Thymus (tissue), 11 donors: ENCODE measurements around the gene LSM7. TPM values are rescaled to one million over a fixed set of nuclear protein-coding genes. Genes with fewer than 3 reads are reported as not detected.
"Not testable (repeated sequence)": the region's sequence is repeated elsewhere in the genome, so short reads cannot be mapped to it uniquely, and the experiment has no call there.

Experiments used
- DNase-seq, 9 donors: peaks; one replicate each; pipeline ENCODE4 v3.0.0-alpha.2; 2013; ENCODE audit warnings: low spot score in 9 of 9, low read depth in 6 of 9, missing footprints in 1 of 9
- H3K27ac ChIP-seq, 2 donors: one replicate each; pipeline ENCODE4 v1.5.1; 2013; ENCODE audit warnings: control low read depth in 1 of 2, low read depth in 1 of 2, low read length in 1 of 2, mild to moderate bottlenecking in 1 of 2, moderate library complexity in 1 of 2
- H3K27me3 ChIP-seq, 2 donors: one replicate each; pipeline ENCODE4 v1.5.1; 2013; ENCODE audit warnings: low read length in 1 of 2; ENCODE audit not compliant: control insufficient read depth in 2 of 2, insufficient read depth in 1 of 2
- H3K36me3 ChIP-seq, 2 donors: one replicate each; pipeline ENCODE4 v1.5.1; 2013; ENCODE audit warnings: low read length in 1 of 2, mild to moderate bottlenecking in 1 of 2, moderate library complexity in 1 of 2; ENCODE audit not compliant: control insufficient read depth in 2 of 2, insufficient read depth in 2 of 2
- H3K4me1 ChIP-seq, 2 donors: one replicate each; pipeline ENCODE4 v1.5.1; 2013; ENCODE audit warnings: low read length in 2 of 2; ENCODE audit not compliant: control insufficient read depth in 2 of 2, insufficient read depth in 2 of 2
- H3K4me3 ChIP-seq, 2 donors: one replicate each; pipeline ENCODE4 v1.5.1; 2013; ENCODE audit warnings: low read length in 2 of 2, control low read depth in 1 of 2, mild to moderate bottlenecking in 1 of 2
- H3K9me3 ChIP-seq, 2 donors: one replicate each; pipeline ENCODE4 v1.5.1; 2013; ENCODE audit warnings: low read length in 1 of 2, mild to moderate bottlenecking in 1 of 2; ENCODE audit not compliant: control insufficient read depth in 2 of 2, insufficient read depth in 1 of 2
- WGBS: extraction: QIAGEN DNeasy Blood & Tissue Kit; methylation state at CpG from one replicate; pipeline ENCODE4 v1.1.7; 2013; 5-methylcytosine and 5-hydroxymethylcytosine counted together
- polyA plus RNA-seq: library from polyadenylated mRNA; stranded (reverse); fragments of 200-250 nt; gene quantifications from one replicate; pipeline ENCODE4 v1.2.3, GENCODE V29; 2013
- total RNA-seq: library from RNA; stranded (reverse); fragments of 120-200 nt; gene quantifications from one replicate; pipeline ENCODE4 v1.2.4, GENCODE V29; 2013
- donor health status: healthy.

LSM7 gene
- total and polyA plus RNA-seq, 2 donors: 175 to 243 TPM

DNA sequence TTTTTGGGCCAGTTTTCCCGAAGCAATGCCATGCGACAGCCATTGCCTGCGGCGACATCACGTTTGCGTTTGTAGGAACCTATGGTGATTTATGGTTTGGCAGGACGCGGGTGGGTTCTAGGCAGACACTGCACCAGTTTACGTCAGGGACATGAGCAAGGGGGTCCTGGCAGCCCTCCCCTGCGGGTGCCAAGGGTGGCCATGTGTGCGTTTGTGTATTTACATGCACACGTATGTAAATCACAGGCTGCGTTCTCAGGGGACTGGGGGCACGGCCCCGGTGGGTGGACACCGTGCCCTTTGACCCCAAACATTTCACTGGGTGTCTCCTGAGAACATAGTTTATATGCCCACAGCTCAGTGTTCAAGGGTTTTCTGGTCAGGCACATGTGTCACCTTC is 22.3 kb upstream of the LSM7 start:
- Histone ChIP-seq H3K27ac (no peak overlapping the region), H3K36me3 (peaks cover 31 to 64% of the 10 kb centered on the region in 2 donors), H3K4me3 (no peak overlapping the region), H3K9me3 (no peaks in the 10 kb centered on the region), H3K4me1 (no peaks in the 10 kb centered on the region), H3K27me3 (no peaks in the 10 kb centered on the region)
- WGBS: 98% methylated on average over 16 of the region's 16 CpGs
- no peak for DNase-seq

DNA sequence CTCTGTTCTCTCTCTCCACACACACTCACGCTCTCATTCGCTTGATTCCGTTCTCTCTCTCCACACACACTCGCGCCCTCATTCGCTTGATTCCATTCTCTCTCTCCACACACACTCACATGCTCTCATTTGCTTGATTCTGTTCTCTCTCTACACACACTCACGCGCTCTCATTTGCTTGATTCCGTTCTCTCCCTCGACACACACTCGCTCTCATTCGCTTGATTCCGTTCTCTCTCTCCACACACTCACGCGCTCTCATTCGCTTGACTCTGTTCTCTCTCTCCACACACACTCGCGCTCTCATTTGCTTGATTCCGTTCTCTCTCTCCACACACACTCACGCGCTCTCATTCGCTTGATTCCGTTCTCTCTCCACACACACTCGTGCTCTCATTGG is 21.4 kb upstream of the LSM7 start:
- not testable (repeated sequence) for DNase-seq, H3K27me3 ChIP-seq, H3K4me1 ChIP-seq, H3K27ac ChIP-seq, H3K9me3 ChIP-seq, H3K4me3 ChIP-seq
- WGBS: 96% methylated on average over 24 of the region's 24 CpGs
- peaks cover 32 to 67% of the 10 kb centered on the region in 2 donors for H3K36me3 ChIP-seq

DNA sequence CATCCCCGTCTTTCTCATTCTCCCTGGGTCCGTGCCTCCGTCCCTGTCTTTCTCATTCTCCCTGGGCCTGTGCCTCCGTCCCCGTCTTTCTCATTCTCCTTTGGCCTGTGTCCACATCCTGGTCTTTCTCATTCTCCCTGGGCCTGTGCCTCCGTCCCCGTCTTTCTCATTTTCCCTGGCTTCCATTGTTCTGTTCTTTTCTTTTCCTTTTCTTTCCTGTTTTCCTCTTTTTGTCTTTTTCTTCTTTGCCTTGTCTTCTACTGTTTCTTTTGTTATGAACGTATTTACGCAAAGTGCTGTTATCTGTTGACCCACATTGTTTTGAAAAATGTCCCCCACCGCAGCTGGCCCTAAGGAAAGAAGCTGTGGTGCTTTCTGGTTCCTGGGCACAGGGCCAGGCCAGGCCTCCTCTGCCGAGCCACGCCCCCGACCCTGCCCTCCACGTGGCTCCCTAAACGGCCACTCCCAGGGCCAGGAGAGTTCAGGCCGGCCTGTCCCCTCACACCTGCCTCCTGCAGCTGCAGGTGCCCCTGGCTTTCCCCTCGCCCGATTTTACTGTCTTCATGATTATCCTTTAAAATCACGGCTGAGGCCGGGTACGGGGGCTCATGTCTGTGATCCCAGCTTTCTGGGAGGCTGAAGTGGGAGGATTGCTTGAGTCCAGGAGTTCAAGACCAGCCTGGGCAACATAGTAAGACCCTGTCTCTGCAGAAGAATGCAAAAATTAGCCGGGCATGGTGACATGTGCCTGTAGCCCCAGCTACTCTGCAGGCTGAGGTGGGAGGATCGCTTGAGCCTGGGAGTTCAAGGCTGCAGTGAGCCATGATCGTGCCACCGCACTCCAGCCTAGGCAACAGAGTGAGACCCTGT is 17.6 kb upstream of the LSM7 start:
- no peak for DNase-seq

DNA sequence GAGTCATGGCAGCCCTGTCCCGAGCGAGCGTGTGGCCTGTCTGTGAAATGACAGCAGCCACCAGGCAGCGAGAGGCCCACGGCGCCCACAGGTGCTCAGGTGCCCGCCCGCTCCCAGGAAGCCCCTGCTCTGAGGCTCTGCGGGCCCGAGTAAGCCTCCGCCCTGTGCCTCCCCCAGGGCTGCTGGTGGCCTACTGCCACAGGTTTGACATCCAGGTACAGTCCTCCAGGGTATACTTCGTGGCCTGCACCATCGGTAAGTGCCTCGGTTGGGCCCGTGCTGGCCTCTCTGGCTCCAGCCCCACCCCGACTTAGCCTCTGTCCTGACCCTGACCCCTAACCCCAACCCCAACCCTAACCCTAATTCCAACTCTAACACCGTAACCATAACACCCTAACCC is 16.7 kb upstream of the LSM7 start:
- no peak overlapping the region for H3K27ac ChIP-seq
- WGBS: 99% methylated on average over 17 of the region's 17 CpGs
- no peak for DNase-seq
- no peak overlapping the region for H3K4me3 ChIP-seq
- H3K27me3 ChIP-seq: no peaks in the 10 kb centered on the region
- no peaks in the 10 kb centered on the region for H3K9me3 ChIP-seq
- H3K4me1 ChIP-seq: peaks cover 0 to 4% of the 10 kb centered on the region in 2 donors
- H3K36me3 ChIP-seq: peaks cover 32 to 64% of the 10 kb centered on the region in 2 donors

More for the DNA sequence above, 17.6 kb upstream of the LSM7 start:
- Histone ChIP-seq H3K4me3 (no peak overlapping the region), H3K27ac (no peak overlapping the region), H3K9me3 (no peaks in the 10 kb centered on the region), H3K36me3 (peaks cover 28 to 62% of the 10 kb centered on the region in 2 donors), H3K4me1 (peaks cover 0 to 4% of the 10 kb centered on the region in 2 donors), H3K27me3 (no peaks in the 10 kb centered on the region)
- WGBS: 95% methylated on average over 25 of the region's 25 CpGs

DNA sequence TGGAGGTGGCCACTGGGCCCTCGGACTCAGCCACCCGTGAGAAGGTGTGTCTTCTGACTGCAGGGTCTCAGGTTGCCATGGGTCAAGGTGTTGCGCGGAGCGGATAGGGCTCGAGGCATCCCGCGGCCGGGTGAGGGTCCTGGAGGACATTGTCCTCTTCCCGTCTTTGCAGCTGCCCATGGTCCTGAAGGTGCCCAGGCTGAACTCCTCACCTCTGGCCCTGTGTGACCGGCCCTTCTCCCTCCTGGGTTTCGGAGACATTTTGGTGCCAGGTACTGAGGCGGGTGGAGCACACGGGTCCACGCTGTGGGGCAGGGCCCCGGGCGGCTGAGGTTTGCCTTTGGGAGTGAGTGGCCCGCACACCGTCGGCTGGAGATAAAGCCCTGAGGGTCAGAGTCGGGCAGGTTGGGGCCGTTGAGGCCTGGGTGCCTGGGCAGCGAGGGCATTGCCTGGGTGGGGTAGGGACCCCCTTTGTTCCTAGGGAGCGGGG is 16.0 kb upstream of the LSM7 start:
- no peak overlapping the region for H3K27ac ChIP-seq
- 98% methylated on average over 24 of the region's 24 CpGs for WGBS
- H3K27me3 ChIP-seq: no peaks in the 10 kb centered on the region
- H3K4me3 ChIP-seq: no peak overlapping the region
- H3K36me3 ChIP-seq: peaks cover 35 to 66% of the 10 kb centered on the region in 2 donors
- no peak for DNase-seq
- peaks cover 0 to 4% of the 10 kb centered on the region in 2 donors for H3K4me1 ChIP-seq
- H3K9me3 ChIP-seq: no peaks in the 10 kb centered on the region

DNA sequence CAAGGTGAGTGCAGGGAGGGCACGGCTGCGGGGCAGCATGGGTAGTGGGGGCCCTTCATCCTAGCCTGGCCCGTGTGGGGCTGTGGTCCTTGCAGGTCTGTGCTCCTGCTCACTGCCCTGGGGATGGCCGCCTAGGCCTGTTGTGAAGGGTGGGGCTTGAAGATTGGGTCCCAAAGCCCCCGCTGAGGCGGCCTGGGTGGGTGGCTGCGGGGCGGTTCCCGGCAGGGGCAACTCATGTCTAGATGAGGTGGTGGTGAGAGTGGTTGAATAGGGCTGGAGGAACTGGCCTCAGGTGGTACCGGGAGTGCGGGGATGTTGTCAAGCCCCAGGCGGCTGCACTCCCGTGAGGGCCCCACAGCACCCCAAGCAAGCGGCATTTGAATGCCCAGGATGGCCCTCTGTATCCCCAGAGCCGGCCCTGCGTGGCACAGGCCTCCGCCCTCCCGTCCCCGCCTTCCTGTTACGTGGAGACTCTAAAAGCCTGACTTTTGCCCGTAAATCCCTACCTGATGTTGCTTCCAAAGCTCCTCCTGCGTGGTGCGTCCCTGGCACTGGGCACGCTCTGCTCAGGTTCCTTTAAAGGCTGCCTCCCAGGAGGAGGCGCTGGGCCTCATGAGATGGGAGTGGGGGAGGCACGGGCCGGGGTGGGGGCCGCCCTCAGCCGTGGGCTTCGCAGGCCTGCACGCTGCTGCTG is 15.1 kb upstream of the LSM7 start:
- Histone ChIP-seq H3K9me3 (no peaks in the 10 kb centered on the region), H3K27ac (no peak overlapping the region), H3K36me3 (peaks cover 40 to 75% of the 10 kb centered on the region in 2 donors), H3K4me3 (no peak overlapping the region), H3K27me3 (no peaks in the 10 kb centered on the region), H3K4me1 (peaks cover 0 to 4% of the 10 kb centered on the region in 2 donors)
- WGBS: 98% methylated on average over 31 of the region's 31 CpGs
- DNase-seq: no peak

DNA sequence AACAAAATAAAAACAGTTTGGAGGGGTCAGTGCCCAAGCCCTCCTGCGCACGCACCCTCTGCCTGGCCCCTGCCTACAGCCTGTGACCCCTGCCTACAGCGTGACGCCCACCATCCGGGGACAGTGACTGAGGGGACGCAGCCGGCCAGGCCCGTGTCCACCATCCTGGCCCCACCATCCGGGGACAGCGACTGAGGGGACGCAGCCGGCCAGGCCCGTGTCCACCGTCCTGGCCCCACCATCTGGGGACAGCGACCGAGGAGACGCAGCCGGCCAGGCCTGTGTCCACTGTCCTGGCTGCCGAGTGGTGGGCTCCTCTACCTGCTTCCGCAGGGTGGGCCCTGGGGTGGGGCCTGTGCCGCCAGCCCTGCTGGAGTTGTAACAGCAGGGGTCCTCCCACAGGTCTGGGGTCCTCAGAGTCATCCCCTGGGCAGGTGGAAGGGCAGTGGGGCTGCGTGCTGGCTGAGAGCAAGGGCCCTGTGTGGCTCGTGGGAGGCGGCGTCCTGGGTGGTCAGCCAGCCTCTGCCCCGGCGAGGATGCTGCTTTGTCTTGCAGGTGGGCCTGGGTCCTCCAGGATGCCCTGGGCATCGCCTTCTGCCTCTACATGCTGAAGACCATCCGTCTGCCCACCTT is 14.4 kb upstream of the LSM7 start:
- peaks cover 42 to 81% of the 10 kb centered on the region in 2 donors for H3K36me3 ChIP-seq
- no peaks in the 10 kb centered on the region for H3K9me3 ChIP-seq
- peaks cover 0 to 4% of the 10 kb centered on the region in 2 donors for H3K4me1 ChIP-seq
- no peak overlapping the region for H3K27ac ChIP-seq
- H3K4me3 ChIP-seq: no peak overlapping the region
- H3K27me3 ChIP-seq: no peaks in the 10 kb centered on the region
- no peak for DNase-seq
- WGBS: 96% methylated on average over 29 of the region's 29 CpGs

DNA sequence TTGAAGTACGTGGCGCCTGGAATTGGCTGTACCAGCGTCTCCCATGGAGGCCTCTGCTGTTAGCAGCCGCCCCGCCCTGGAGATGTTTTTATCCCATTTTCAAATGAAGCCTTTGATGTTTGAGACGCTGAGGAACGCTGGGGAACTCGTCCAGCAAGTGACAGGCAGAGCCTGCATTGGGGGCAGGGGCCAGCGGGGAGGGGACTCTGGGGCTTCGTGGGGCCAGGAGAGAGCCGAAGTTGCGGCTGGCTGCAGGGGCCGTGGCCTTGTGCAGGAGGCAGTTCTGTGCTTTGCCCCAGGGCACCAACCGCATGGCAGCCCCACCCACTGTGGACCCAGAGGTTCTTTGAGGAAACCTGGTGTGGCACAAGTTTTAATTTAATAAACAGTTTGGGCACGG is 13.6 kb upstream of the LSM7 start:
- Histone ChIP-seq H3K36me3 (peaks cover 42 to 86% of the 10 kb centered on the region in 2 donors), H3K4me3 (no peak overlapping the region), H3K4me1 (peaks cover 0 to 4% of the 10 kb centered on the region in 2 donors), H3K9me3 (no peaks in the 10 kb centered on the region), H3K27me3 (no peaks in the 10 kb centered on the region), H3K27ac (no peak overlapping the region)
- WGBS: 89% methylated on average over 15 of the region's 15 CpGs
- no peak for DNase-seq
